Measurements from ENCODE around the gene ECHDC1. TPM values are rescaled to one million over a fixed set of nuclear protein-coding genes. Genes with fewer than 3 reads are reported as not detected.

Gene ECHDC1
- total RNA-seq, 1 donor from 2014 or later = 23.8 TPM

Other genes starting within 250 kb of the ECHDC1 start
- 1.2 TPM for gene RSPO3, start 224.9 kb downstream of the ECHDC1 start, total RNA-seq (ENCODE audit: insufficient read depth, low replicate concordance)
- 54.9 TPM for gene RNF146, start 76.7 kb downstream of the ECHDC1 start, total RNA-seq (ENCODE audit: insufficient read depth, low replicate concordance)
- gene KIAA0408, start 115.8 kb upstream of the ECHDC1 start, total RNA-seq (ENCODE audit: insufficient read depth, low replicate concordance) = 2.9 TPM
- gene C6orf58, start 233.6 kb upstream of the ECHDC1 start, total RNA-seq (ENCODE audit: insufficient read depth, low replicate concordance) = not detected